NCI-H146 (cell line): Measurements from ENCODE around the gene ZNF74.
"Not testable (repeated sequence)": the region's sequence is repeated elsewhere in the genome, so short reads cannot be mapped to it uniquely, and the experiment has no call there.

Source experiments
- DNase-seq: peaks from one replicate; lab custom pipeline; 2025; lab: John Stamatoyannopoulos, UW

ZNF74 gene

GRCh38 chr22:20400606-20401375 is 6.8 kb downstream of the ZNF74 start:
- DNase-seq, result no peak

DNA sequence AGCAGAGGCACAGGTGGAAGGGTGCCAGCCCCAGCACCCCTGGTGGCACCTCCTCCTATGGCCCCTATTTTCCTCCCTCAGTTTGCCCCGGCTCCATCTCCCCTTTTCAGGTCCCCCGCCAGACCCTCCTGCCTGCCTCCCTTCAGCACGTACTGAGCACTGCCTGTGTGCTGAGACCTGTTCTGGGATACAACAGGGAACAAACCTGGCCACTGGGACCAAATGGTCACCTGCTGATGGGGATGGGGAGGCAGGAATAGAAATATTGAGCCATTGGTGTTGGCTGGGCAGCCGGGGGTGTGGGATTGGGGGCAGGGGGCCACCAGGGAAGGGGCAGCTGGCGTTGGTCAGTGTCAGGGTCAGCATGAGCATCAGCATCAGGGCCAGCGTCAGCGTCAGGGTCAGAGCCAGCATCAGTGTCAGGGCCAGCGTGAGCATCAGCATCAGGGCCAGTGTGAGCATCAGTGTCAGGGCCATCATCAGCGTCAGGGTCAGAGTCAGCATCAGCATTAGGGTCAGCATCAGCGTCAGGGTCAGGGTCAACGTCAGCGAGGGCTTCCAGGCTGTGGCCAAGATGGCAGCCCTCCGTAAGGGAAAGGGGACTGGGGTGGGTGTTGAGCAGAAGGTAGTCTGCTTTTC is 7.5 kb downstream of the ZNF74 start:
- no peak for DNase-seq

DNA sequence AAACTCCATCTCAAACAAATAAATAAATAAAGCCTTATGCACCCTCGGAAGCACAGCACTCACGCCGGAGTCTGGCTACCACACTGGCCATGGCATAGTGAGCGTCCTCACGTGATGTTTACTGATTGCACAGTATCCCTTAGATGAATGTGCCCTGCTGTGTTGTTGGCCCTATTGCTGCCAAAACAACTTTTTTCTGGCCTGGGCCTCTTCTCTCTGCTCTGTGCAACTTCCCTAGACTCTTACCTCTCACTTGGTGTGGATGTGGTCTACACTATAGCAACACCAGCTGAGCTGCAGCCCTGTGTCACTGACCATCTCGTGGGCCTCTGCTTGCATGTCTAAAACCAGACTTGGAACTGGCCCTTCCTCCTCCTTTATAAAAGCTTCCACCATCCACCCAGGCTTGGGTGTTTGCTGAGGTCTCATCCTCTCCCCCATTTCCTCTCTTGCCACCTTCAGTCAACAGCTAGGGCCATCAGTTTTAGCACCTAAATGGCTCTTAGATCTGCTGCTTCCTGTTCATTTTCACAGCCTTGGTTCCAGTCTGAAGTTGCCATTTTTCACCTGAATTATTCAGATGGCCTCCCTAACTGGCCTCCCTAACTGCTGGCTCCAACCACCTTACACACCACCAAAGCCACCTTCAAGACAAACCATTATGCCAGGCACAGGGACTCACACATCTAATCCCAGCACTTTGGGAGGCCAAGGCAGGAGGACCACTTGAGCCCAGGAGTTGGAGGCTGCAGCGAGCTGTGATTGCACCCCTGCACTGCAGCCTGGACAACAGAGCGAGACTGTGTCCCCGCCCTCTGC is 9.2 kb downstream of the ZNF74 start:
- no peak for DNase-seq

DNA sequence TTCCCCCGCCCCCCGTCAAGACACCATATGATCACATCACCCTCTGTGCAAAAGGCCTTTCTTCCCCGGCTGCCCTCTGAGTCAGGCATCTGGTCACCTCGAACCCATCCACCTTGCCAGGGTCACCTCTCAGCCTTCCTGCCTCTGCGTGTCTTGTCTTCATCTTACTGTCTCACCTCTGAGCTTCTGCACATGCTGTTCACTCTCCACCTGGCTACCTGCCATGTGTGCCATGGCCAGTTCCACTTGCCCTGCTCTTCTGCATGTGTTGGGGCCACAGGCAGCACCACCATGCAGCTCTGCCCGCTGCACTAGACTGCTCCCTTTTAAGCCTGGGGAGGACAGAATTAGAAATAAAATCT is 9.8 kb downstream of the ZNF74 start:
- DNase-seq, result no peak

DNA sequence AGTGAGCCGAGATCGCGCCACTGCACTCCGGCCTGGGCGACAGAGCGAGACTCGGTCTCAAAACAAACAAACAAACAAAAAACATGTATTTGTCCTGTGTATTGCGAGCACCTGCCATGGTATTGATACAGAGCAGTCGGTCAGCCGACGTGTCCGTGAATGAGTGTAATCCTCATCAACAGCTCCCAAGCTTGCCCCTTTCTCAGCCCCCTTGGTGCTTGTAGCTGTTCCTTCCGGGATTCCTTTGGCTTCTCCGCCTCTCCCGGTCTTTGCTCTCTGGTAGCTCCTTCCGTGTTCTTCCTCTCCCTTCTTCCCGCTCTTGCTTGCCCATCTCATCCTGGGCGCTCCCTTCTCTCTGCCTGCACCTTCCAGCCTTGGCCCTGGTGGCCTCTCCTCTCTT is 10.9 kb downstream of the ZNF74 start:
- DNase-seq, result no peak

GRCh38 chr22:20405291-20405930 is 11.5 kb downstream of the ZNF74 start:
- no peak for DNase-seq

DNA sequence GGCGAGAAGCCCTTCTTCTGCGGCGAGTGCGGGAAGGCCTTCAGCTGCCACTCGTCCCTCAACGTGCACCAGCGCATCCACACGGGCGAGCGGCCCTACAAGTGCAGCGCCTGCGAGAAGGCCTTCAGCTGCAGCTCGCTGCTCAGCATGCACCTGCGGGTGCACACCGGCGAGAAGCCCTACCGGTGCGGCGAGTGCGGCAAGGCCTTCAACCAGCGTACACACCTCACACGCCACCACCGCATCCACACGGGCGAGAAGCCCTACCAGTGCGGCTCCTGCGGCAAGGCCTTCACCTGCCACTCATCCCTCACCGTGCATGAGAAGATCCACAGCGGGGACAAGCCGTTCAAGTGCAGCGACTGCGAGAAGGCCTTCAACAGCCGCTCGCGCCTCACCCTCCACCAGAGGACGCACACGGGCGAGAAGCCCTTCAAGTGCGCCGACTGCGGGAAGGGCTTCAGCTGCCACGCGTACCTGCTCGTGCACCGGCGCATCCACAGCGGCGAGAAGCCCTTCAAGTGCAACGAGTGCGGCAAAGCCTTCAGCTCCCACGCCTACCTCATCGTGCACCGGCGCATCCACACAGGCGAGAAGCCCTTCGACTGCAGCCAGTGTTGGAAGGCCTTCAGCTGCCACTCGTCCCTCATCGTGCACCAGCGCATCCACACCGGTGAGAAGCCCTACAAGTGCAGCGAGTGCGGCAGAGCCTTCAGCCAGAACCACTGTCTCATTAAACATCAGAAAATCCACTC is 12.2 kb downstream of the ZNF74 start:
- DNase-seq, result no peak

DNA sequence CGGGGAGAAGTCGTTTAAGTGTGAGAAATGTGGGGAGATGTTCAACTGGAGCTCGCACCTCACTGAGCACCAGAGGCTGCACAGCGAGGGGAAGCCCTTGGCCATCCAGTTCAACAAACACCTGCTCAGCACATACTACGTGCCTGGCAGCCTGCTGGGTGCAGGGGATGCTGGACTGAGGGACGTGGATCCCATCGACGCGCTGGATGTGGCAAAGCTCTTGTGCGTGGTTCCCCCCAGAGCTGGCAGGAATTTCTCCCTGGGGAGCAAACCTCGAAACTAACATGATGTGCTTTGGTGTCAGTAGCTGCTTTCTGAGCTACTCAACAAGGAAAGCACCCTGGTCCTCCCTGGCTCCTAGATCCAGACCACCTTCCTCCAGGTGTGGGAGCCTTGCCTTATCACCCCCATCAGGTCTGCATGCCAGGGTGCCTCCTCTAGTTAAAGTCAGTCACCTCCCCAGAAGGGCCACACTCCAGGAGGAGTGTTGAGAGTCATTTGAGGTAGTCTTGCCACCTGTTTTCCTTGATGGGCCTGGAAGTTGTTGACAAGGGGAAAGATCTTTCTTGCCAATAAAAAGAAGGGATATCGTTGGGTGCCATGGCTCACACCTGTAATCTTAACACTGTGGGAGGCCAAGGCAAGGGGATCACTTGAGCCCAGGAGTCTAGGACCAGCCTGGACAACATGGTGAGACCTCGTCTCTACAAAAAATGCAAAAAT is 12.9 kb downstream of the ZNF74 start:
- DNase-seq, result no peak

GRCh38 chr22:20407829-20408228 is 13.9 kb downstream of the ZNF74 start:
- no peak for DNase-seq

- DNase-seq, result no peak
Measured at GRCh38 chr22:20408891-20409290, 14.9 kb downstream of the ZNF74 start.

- not testable (repeated sequence) for DNase-seq
Measured at GRCh38 chr22:20409385-20409784, 15.4 kb downstream of the ZNF74 start.

DNA sequence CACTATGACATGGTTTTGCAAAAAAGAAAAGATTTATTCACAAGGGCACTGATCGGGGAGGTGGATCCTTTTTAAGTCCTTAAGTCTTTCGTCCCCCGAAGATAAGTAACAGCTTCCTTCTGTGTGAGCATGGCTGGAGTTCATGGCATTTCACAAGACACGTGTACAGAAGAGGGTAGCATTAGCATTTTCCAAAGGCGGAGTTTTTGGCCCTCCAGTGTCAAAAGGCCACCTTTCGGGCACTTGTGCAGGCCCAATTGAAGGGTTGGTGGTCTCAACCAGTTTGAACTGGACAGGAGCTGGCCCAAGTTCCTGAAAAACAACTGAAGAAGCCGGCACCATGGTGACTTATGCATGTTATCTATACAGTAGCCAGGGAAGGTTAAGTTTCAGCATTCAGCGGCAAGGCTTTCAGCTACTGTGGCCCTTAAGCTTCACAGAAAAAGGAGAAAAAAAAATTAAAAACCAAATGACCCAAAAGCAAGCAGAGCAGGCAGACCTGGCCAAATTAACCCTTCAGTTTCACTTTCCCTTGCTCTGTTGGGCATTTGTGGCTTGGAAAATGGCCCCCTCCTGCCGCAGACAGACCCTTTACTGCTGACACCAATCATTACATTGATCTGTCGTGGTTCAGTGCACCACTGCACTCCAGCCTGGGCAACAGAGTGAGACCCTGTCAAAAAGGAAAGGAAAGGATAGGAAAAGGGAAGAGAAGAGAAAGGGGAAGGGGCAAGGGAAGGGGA is 18.7 kb downstream of the ZNF74 start:
- no peak for DNase-seq

DNA sequence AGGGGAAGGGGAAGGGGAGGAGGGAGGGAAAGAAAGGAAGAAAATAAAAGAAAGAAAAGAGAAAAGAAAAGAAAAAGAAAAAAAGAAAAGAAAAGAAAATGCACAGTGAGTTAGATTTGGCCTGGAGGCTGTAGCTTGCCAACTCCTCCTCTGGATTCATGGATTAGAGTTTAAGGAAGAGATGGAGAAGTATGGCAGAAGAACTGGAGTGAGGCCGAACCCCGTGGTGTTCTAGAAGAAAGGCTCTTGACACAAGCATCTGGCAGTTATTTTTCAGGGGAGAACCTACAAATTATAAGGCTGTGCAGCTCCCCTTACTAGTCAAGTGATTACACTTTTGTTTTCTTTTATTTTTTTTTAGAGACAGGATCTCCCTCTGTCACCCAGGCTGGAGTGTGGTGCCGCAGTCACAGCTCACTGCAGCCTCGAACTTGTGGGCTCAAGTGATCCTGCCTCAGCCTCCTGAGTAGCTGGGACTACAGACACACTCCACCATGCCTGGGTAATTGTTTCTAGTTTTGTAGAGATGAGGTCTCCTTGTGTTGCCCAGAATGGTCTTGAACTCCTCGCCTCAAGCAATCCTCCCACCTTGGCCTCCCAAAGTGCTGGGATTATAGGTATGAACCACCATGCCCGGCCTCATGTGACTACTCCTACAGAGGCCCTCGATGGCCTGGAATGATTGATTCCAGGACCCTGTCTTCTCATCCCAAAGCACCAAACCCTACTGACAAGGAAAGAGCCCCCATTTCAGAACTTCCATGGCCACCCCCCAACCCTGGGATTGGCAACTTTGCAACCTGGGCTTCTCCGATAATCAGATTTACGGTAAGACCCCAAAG is 19.5 kb downstream of the ZNF74 start:
- no peak for DNase-seq

GRCh38 chr22:20414059-20414440 is 20.1 kb downstream of the ZNF74 start:
- DNase-seq, result no peak

GRCh38 chr22:20414450-20414849 is 20.5 kb downstream of the ZNF74 start:
- DNase-seq, result no peak

- not testable (repeated sequence) for DNase-seq
Measured at GRCh38 chr22:20415241-20415640, 21.3 kb downstream of the ZNF74 start.

DNA sequence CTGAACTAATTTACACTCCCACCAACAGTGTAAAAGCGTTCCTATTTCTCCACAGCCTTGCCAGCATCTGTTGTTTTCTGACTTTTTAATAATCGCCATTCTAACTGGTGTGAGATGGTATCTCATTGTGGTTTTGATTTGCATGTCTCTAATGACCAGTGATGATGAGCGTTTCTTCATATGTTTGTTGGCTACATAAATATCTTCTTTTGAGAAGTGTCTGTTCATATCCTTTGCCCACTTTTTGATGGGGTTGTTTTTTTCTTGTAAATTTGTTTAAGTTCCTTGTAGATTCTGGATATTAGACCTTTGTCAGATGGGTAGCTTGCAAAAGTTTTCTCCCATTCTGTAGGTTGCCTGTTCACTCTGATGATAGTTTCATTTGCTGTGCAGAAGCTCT is 21.7 kb downstream of the ZNF74 start:
- not testable (repeated sequence) for DNase-seq

DNA sequence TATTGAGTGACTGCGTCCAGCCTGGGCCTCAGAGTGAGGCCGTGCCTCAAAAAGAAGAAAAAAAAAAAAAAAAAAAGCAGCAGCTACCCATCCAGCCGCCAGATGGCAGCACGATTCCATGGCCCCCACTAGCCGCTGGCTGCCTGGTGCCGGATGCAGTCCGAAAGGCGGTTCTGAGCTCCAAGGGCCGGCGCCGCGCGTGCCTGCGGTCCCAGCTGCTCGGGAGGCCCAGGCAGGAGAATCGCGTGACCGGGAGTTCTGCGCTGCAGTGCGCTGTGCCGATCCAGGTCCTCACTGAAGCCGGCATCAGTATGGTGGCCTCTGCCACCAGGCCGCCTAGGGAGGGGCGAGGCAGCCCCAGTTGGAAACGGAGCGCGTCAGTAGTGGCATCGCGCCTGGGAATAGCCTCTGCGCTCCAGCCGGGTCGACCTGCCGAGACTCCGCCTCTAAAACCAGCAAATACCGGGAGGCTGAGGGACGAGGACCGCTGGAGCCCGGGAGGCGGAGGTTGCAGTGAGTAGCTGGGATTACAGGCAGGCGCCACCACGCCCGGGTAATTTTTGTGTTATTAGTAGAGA is 24.3 kb downstream of the ZNF74 start:
- DNase-seq, result peak; percentile 69

DNA sequence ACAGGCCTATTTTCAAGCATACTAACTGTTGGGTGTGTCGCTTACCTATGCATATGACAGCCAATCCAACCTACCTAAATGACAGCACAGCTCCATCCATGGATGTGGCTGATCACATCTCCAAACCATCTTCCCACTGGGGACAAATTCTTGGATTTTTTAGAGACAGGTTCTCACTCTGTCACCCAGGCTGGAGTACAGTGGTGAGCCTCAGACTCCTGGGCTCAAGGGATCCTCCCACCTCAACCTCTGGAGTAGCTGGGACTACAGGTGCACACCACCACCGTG is 25.7 kb downstream of the ZNF74 start:
- DNase-seq, result no peak
